Measurements from ENCODE around the gene NINJ1. TPM values are rescaled to one million over a fixed set of nuclear protein-coding genes. Genes with fewer than 3 reads are reported as not detected.

NINJ1 gene
- total and polyA plus RNA-seq, 4 donors: 23.8 to 60.4 (median 47.5) TPM

DNA sequence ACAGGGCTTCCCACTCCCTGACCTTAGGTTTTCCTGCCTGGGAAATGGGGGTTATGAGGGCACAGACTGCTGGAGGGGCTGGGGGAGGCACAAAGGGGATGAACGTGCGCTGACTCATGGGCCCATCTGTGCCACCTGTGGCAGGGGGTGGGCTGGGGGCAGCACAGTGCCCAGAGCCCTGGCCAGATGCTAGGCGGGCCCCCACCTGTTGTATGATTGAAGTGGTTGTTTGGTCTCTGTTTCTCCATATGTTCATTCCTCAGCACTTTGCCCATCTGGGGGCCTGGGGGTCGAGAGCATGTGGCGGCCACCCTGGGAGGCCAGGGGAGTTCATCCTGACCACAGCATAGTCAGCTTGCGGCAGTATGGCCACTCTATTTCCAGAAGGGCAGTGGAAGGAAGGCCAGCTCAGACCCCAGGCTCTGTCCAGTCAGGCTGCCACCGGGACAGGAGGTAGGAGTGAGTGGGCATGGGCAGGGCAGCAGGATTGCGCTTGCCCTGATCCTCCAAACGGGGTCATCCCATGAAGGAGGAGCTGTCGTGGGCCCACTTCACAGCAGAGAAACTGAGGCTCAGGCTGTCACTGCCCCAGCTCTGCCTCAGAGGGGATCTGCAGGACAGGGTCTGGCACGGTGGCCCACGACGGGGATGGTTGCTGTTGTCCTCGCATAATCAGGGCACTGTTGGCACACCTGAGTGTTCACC lies 841 bp upstream of the NINJ1 start:
- H3K4me1 ChIP-seq (ENCODE audit: control insufficient read depth, insufficient read depth, low read length): peaks cover 60% of the 10 kb centered on the region
- no peaks in the 10 kb centered on the region for H3K9me3 ChIP-seq (ENCODE audit: control insufficient read depth, insufficient read depth, low read length)
- H3K4me3 ChIP-seq (ENCODE audit: low read depth, low read length): peak overlapping the region; percentile 60
- peaks cover 20% of the 10 kb centered on the region for H3K36me3 ChIP-seq (ENCODE audit: control insufficient read depth, insufficient read depth, low read length)
- H3K27ac ChIP-seq (ENCODE audit: low read depth, low read length): peak overlapping the region; percentile 92
- H3K27me3 ChIP-seq (ENCODE audit: control insufficient read depth, insufficient read depth, low read length): no peaks in the 10 kb centered on the region
- DNase-seq (ENCODE audit: low read depth in 4 of 6, low spot score in 6 of 6): no peak
- 81% methylated on average over 11 of the region's 14 CpGs for WGBS (ENCODE audit: insufficient coverage)

- H3K27me3 ChIP-seq (ENCODE audit: control insufficient read depth, insufficient read depth, low read length): no peaks in the 10 kb centered on the region
- peak in 2 of 6 donors; percentile 62 to 79 for DNase-seq (ENCODE audit: low read depth in 4 of 6, low spot score in 6 of 6)
- WGBS (ENCODE audit: insufficient coverage): under 1% methylated on average over 34 of the region's 34 CpGs
- H3K36me3 ChIP-seq (ENCODE audit: control insufficient read depth, insufficient read depth, low read length): peaks cover 30% of the 10 kb centered on the region
- peaks cover 72% of the 10 kb centered on the region for H3K4me1 ChIP-seq (ENCODE audit: control insufficient read depth, insufficient read depth, low read length)
- H3K27ac ChIP-seq (ENCODE audit: low read depth, low read length): peak overlapping the region; percentile 97
- H3K9me3 ChIP-seq (ENCODE audit: control insufficient read depth, insufficient read depth, low read length): no peaks in the 10 kb centered on the region
- peak overlapping the region; percentile 80 for H3K4me3 ChIP-seq (ENCODE audit: low read depth, low read length)
Measured at GRCh38 chr9:93133681-93134014, 403 bp downstream of the NINJ1 start.

DNA sequence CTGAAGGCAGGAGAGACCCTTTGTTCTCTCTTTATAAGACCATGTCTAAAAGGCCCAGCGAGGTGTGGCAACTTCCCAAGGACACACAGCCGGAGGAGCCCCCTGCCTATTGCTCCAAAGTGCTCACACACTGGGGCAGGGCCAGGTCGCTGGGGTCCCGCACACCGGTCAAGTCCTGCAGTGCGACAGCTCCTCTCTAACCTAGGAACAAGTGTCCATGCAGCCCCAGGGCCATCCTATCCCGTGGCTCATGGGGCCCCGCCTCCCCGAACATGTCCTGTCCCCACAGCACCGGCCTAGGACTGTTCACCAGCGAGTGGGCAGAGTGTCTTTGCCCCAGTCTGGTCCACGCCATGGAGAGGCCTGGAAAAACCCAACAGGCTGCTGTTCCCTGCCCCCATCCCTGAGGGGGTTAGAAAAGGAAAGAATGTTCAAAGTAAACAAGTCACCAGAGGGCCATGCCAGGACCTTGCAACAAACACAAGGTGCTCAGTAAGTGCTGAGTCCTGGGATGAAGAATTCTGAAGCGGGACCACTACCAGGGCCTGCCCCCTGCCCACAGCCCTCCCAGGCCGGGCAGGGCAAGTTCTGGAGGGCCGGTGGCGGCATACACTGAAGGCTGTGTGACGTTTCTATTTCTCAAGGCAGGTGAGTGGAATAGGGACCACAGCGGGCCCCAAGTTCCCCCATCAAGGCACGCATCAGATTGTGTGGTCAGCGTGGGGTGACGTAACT lies 938 bp downstream of the NINJ1 start:
- Histone ChIP-seq H3K4me1 (ENCODE audit: control insufficient read depth, insufficient read depth, low read length) (peaks cover 77% of the 10 kb centered on the region), H3K27ac (ENCODE audit: low read depth, low read length) (peak overlapping the region; percentile 97), H3K27me3 (ENCODE audit: control insufficient read depth, insufficient read depth, low read length) (no peaks in the 10 kb centered on the region), H3K9me3 (ENCODE audit: control insufficient read depth, insufficient read depth, low read length) (no peaks in the 10 kb centered on the region), H3K4me3 (ENCODE audit: low read depth, low read length) (peak overlapping the region; percentile 80), H3K36me3 (ENCODE audit: control insufficient read depth, insufficient read depth, low read length) (peaks cover 34% of the 10 kb centered on the region)
- WGBS (ENCODE audit: insufficient coverage): 26% methylated on average over 17 of the region's 21 CpGs
- no peak for DNase-seq (ENCODE audit: low read depth in 4 of 6, low spot score in 6 of 6)

- Histone ChIP-seq H3K4me1 (ENCODE audit: control insufficient read depth, insufficient read depth, low read length) (peaks cover 84% of the 10 kb centered on the region), H3K27me3 (ENCODE audit: control insufficient read depth, insufficient read depth, low read length) (no peaks in the 10 kb centered on the region), H3K36me3 (ENCODE audit: control insufficient read depth, insufficient read depth, low read length) (peaks cover 41% of the 10 kb centered on the region), H3K4me3 (ENCODE audit: low read depth, low read length) (peak overlapping the region; percentile 80), H3K9me3 (ENCODE audit: control insufficient read depth, insufficient read depth, low read length) (no peaks in the 10 kb centered on the region), H3K27ac (ENCODE audit: low read depth, low read length) (peak overlapping the region; percentile 97)
- peak in 2 of 6 donors; percentile 71 to 82 for DNase-seq (ENCODE audit: low read depth in 4 of 6, low spot score in 6 of 6)
- 50% methylated on average over 7 of the region's 12 CpGs for WGBS (ENCODE audit: insufficient coverage)
Measured at GRCh38 chr9:93132287-93132927, 1.6 kb downstream of the NINJ1 start.

GRCh38 chr9:93131599-93132286 lies 2.3 kb downstream of the NINJ1 start:
- Histone ChIP-seq H3K4me1 (ENCODE audit: control insufficient read depth, insufficient read depth, low read length) (peaks cover 91% of the 10 kb centered on the region), H3K4me3 (ENCODE audit: low read depth, low read length) (no peak overlapping the region), H3K27me3 (ENCODE audit: control insufficient read depth, insufficient read depth, low read length) (no peaks in the 10 kb centered on the region), H3K27ac (ENCODE audit: low read depth, low read length) (peak overlapping the region; percentile 97), H3K36me3 (ENCODE audit: control insufficient read depth, insufficient read depth, low read length) (peaks cover 45% of the 10 kb centered on the region), H3K9me3 (ENCODE audit: control insufficient read depth, insufficient read depth, low read length) (no peaks in the 10 kb centered on the region)
- 94% methylated on average over 10 of the region's 13 CpGs for WGBS (ENCODE audit: insufficient coverage)
- no peak for DNase-seq (ENCODE audit: low read depth in 4 of 6, low spot score in 6 of 6)

- Histone ChIP-seq H3K27me3 (ENCODE audit: control insufficient read depth, insufficient read depth, low read length) (no peaks in the 10 kb centered on the region), H3K36me3 (ENCODE audit: control insufficient read depth, insufficient read depth, low read length) (peaks cover 53% of the 10 kb centered on the region), H3K4me3 (ENCODE audit: low read depth, low read length) (no peak overlapping the region), H3K4me1 (ENCODE audit: control insufficient read depth, insufficient read depth, low read length) (peaks cover 94% of the 10 kb centered on the region), H3K9me3 (ENCODE audit: control insufficient read depth, insufficient read depth, low read length) (no peaks in the 10 kb centered on the region), H3K27ac (ENCODE audit: low read depth, low read length) (no peak overlapping the region)
- WGBS (ENCODE audit: insufficient coverage): 75% methylated on average over 15 of the region's 15 CpGs
- peak in 1 of 6 donors; percentile 24 for DNase-seq (ENCODE audit: low read depth in 4 of 6, low spot score in 6 of 6)
Measured at GRCh38 chr9:93130861-93131481, 3.1 kb downstream of the NINJ1 start.

DNA sequence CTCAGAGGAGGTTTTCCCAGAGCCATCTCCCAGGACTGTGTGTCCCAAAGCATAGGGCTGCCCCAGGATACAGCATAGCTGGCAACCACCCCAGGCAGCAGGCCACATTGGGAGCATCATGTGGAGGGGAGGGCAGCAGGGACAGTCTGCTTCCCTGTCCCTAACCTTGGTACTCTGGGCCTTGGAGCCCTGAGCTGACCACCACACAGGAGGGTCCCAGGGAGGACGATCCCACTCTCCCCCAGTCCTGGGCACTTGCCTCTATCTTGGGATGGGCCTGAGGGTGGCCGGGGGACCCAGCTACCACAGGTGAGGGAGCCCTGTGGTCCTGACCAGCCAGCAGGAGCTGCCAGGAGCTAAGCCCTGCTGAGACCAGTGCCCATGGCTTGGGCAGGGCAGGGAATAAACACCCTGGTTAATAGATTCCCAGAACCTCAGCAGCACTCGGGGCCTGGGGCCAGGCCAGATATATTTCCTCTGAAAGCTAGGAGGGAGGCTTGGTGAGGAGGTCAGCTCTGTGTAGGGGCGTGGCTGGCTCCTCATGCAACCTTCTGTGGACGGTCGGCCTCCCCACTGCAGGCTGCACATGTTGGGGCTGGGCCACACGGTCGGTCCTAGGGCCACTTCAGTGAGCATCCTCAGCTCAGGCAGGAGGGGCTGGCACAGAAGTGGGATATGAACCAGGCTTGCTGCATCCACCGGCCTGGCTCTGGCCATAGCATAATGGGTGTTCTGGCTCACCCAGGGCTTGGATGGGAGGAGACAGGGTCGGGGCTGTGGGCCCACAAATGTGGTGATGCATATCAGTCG lies 4.2 kb downstream of the NINJ1 start:
- WGBS (ENCODE audit: insufficient coverage): 81% methylated on average over 11 of the region's 11 CpGs
- Histone ChIP-seq H3K4me3 (ENCODE audit: low read depth, low read length) (no peak overlapping the region), H3K9me3 (ENCODE audit: control insufficient read depth, insufficient read depth, low read length) (no peaks in the 10 kb centered on the region), H3K4me1 (ENCODE audit: control insufficient read depth, insufficient read depth, low read length) (peaks cover 84% of the 10 kb centered on the region), H3K36me3 (ENCODE audit: control insufficient read depth, insufficient read depth, low read length) (peaks cover 63% of the 10 kb centered on the region), H3K27me3 (ENCODE audit: control insufficient read depth, insufficient read depth, low read length) (no peaks in the 10 kb centered on the region), H3K27ac (ENCODE audit: low read depth, low read length) (peak overlapping the region; percentile 29)
- no peak for DNase-seq (ENCODE audit: low read depth in 4 of 6, low spot score in 6 of 6)

DNA sequence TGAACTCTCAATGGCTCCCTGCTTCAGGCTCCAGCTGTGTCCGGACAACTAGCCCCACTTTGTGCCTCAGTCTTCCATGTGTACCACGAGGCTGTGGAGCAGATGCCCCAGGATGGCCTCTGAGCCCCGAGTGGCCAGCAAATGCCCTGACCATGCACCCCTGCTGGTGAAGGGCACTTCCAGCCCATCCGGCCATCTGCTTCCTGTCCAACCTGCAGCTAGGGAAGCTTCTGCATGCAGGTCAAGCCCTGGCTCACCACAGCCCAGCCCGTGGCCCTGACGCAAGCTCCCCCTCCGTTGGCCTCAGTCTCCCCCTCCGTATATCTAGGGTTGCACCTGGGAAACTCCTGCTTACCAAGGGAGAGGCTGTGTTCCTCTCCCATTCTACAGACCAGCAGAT lies 4.8 kb downstream of the NINJ1 start:
- no peak for DNase-seq (ENCODE audit: low read depth in 4 of 6, low spot score in 6 of 6)
- Histone ChIP-seq H3K9me3 (ENCODE audit: control insufficient read depth, insufficient read depth, low read length) (no peaks in the 10 kb centered on the region), H3K27ac (ENCODE audit: low read depth, low read length) (peak overlapping the region; percentile 40), H3K4me3 (ENCODE audit: low read depth, low read length) (no peak overlapping the region), H3K4me1 (ENCODE audit: control insufficient read depth, insufficient read depth, low read length) (peaks cover 77% of the 10 kb centered on the region), H3K27me3 (ENCODE audit: control insufficient read depth, insufficient read depth, low read length) (no peaks in the 10 kb centered on the region), H3K36me3 (ENCODE audit: control insufficient read depth, insufficient read depth, low read length) (peaks cover 69% of the 10 kb centered on the region)
- WGBS (ENCODE audit: insufficient coverage): 81% methylated on average over 8 of the region's 8 CpGs

All from spinal cord (tissue), 10 donors.